HG03139 (cell line): ENCODE results near the gene SLC17A4.
"Not testable (repeated sequence)": the region's sequence is repeated elsewhere in the genome, so short reads cannot be mapped to it uniquely, and the experiment has no call there.

Experiments
- ATAC-seq: cut with Tn5 transposase; IDR thresholded peaks from one replicate; pipeline ENCODE4 v1.9.1; 2021; ENCODE audit not compliant: unreplicated experiment

SLC17A4 gene

GRCh38 chr6:25754535-25754934 is at the start of gene SLC17A4:
Gene SLC17A4 (plus strand): TSS chr6:25754742. CDS start chr6:25761963, 7,221 bp downstream.
- no peak for ATAC-seq

- ATAC-seq, result no peak
Observed at GRCh38 chr6:25706314-25707014, 48.1 kb upstream of the SLC17A4 start.

GRCh38 chr6:25709761-25710160 is 44.8 kb upstream of the SLC17A4 start:
- ATAC-seq, result no peak

- ATAC-seq, result no peak
Observed at GRCh38 chr6:25710287-25710686, 44.3 kb upstream of the SLC17A4 start.

GRCh38 chr6:25713824-25714223 is 40.7 kb upstream of the SLC17A4 start:
- ATAC-seq, result no peak

GRCh38 chr6:25714765-25715164 is 39.8 kb upstream of the SLC17A4 start:
- no peak for ATAC-seq

- no peak for ATAC-seq
Observed at GRCh38 chr6:25715794-25716193, 38.7 kb upstream of the SLC17A4 start.

- no peak for ATAC-seq
Observed at GRCh38 chr6:25717866-25718740, 36.4 kb upstream of the SLC17A4 start.

- ATAC-seq, result no peak
Observed at GRCh38 chr6:25726122-25726911, 28.2 kb upstream of the SLC17A4 start.

- ATAC-seq, result no peak
Observed at GRCh38 chr6:25727028-25727427, 27.5 kb upstream of the SLC17A4 start.

- ATAC-seq, result no peak
Observed at GRCh38 chr6:25730907-25731306, 23.6 kb upstream of the SLC17A4 start.

- no peak for ATAC-seq
Observed at GRCh38 chr6:25731721-25732120, 22.8 kb upstream of the SLC17A4 start.

GRCh38 chr6:25732468-25733198 is 21.9 kb upstream of the SLC17A4 start:
- no peak for ATAC-seq

- ATAC-seq, result no peak
Observed at GRCh38 chr6:25735261-25735660, 19.3 kb upstream of the SLC17A4 start.

GRCh38 chr6:25743868-25744267 is 10.7 kb upstream of the SLC17A4 start:
- ATAC-seq, result no peak

- no peak for ATAC-seq
Observed at GRCh38 chr6:25745836-25746235, 8.7 kb upstream of the SLC17A4 start.

- no peak for ATAC-seq
Observed at GRCh38 chr6:25746968-25747367, 7.6 kb upstream of the SLC17A4 start.

GRCh38 chr6:25747477-25747876 is 7.1 kb upstream of the SLC17A4 start:
- ATAC-seq, result no peak

GRCh38 chr6:25748049-25748448 is 6.5 kb upstream of the SLC17A4 start:
- no peak for ATAC-seq

GRCh38 chr6:25748601-25749517 is 5.7 kb upstream of the SLC17A4 start:
- ATAC-seq, result not testable (repeated sequence)
